ENCODE measurements around the gene SLC47A2. TPM values are rescaled to one million over a fixed set of nuclear protein-coding genes. Genes with fewer than 3 reads are reported as not detected.

The SLC47A2 gene
- total RNA-seq, 1 donor from 2014 or later, result not detected

DNA sequence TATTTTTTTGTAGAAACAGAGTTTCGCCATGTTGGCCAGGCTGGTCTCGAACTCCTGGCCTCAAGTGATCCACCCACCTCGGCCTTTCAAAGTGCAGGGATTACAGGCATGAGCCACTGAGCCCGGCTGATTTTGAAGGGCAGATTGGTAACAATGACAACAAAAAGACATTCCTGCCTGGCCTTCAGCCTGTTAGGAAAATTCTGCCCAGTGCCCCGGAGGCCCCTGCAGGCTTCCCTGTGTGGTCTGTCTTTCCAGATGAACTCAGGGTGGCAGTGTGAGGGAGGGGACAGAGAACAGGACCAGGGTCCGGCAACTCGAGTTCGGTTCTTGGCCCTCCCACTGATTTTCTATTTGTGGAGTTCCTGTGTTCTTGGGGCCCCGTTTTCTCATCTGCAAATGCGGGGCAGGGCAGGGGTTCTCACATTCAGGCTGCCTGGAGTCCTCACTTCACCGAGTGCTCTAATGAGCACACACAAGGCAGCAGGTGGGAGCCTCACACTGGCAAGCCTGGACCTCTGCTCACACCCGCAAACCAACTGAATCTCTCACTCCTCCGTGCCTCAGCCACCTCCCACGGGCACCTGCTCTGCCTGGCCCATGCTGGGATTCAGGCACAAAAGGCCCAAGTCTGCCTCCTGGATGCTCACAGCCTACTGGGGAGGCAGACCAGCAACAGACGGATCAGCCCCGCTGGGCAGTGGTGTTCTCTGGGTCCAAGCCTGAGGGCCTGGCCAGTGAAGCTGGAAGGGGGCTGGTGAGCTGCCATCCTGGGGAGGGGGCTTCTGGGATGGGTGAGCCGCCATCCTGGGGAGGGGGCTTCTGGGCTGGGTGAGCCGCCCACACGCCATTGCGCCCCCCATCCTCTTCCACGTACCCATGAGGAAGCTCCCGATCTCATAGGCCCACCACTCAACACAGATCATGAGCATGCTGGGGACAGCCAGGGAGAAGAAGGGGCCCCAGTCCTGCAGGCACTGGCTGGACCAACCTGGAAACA lies 10.3 kb downstream of the SLC47A2 start:
- no peaks in the 10 kb centered on the region for H3K9me3 ChIP-seq
- intact Hi-C loops (cut with DNase I), result loop anchor here (2.0 kb wide), 1 partner anchor 57 kb away; no protein-coding TSS in a partner anchor
- H3K36me3 ChIP-seq, result no peaks in the 10 kb centered on the region
- no peak overlapping the region for H3K4me3 ChIP-seq
- DNase-seq (ENCODE audit: low spot score in 2 of 2), result no peak
- peaks cover 7 to 13% of the 10 kb centered on the region in 2 donors for H3K4me1 ChIP-seq
- H3K27me3 ChIP-seq, result no peaks in the 10 kb centered on the region
- TF ChIP-seq, protein P1, sequence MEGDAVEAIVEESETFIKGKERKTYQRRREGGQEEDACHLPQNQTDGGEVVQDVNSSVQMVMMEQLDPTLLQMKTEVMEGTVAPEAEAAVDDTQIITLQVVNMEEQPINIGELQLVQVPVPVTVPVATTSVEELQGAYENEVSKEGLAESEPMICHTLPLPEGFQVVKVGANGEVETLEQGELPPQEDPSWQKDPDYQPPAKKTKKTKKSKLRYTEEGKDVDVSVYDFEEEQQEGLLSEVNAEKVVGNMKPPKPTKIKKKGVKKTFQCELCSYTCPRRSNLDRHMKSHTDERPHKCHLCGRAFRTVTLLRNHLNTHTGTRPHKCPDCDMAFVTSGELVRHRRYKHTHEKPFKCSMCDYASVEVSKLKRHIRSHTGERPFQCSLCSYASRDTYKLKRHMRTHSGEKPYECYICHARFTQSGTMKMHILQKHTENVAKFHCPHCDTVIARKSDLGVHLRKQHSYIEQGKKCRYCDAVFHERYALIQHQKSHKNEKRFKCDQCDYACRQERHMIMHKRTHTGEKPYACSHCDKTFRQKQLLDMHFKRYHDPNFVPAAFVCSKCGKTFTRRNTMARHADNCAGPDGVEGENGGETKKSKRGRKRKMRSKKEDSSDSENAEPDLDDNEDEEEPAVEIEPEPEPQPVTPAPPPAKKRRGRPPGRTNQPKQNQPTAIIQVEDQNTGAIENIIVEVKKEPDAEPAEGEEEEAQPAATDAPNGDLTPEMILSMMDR (IDR thresholded peaks at IDR 0.05), result no peak
- no peak overlapping the region for H3K27ac ChIP-seq

DNA sequence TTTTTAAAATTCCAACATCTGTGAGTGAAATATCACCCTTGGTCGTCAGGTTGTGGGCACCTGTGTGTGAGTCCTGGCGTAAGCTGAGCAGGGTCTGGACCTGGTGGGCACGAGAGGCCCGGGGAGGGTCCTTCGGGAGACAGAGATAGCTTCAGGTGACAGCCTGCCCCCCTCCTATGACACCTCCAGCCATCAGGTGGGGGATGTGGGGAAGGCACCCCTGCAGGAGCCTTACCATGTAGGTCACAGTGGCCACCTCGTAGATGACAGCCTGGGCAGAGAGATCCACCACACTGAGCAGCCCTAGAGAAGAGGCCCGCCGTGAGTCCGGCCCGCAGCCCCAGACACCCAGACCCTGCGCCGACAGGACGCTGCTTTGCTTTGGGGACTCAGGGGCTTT lies 11.2 kb downstream of the SLC47A2 start:
- Histone ChIP-seq H3K36me3 (no peaks in the 10 kb centered on the region), H3K27ac (no peak overlapping the region), H3K4me1 (peaks cover 7 to 13% of the 10 kb centered on the region in 2 donors), H3K27me3 (no peaks in the 10 kb centered on the region), H3K9me3 (no peaks in the 10 kb centered on the region), H3K4me3 (no peak overlapping the region)
- intact Hi-C loops (cut with DNase I), result loop anchor here (2.0 kb wide), 1 partner anchor 58 kb away; no protein-coding TSS in a partner anchor
- TF ChIP-seq, protein P1 (IDR thresholded peaks at IDR 0.05), result no peak
- no peak for DNase-seq (ENCODE audit: low spot score in 2 of 2)

DNA sequence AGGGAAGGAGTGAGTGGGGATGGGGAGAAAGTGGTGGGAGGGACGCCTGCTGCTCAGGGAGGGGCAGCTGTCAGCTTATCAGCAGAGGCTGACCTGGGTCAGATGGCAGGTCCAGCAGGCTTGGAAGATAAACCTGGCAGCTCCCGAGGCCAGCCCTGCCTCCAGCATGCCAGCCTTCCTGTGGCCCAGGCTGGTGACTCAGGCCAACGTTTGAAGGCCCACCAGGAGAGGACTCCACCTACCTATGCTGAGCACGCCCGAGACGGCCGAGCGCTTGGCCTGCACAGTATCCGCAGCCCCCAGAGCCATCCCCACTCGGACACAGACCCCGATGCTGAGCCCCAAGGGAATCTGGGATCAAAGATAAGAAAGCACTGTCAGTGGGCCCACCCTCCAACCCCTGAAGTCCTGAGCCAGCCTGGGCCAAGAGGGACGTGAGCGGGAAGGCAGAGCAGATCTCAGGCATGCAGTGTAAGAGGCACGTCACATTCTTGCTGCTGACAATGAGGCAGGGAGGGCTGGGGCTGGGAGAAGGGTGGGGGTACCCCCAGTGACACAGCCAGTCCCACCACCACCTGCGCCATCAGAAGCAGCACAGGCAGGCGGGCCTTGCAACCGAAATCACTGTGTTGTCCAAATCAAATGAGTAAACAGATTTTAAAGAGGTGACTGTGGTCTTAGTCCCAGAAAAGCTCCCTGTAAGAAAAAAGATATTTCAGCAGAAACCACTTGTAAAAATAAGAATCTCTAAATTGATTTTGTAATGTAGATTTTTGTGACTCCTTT lies 12.4 kb downstream of the SLC47A2 start:
- H3K27ac ChIP-seq, result peak overlapping the region; percentile 53 to 72
- no peak overlapping the region for H3K4me3 ChIP-seq
- H3K4me1 ChIP-seq, result peaks cover 7 to 13% of the 10 kb centered on the region in 2 donors
- no peak for DNase-seq (ENCODE audit: low spot score in 2 of 2)
- TF ChIP-seq, protein P1 (IDR thresholded peaks at IDR 0.05), result no peak
- no peaks in the 10 kb centered on the region for H3K9me3 ChIP-seq
- H3K36me3 ChIP-seq, result no peaks in the 10 kb centered on the region
- H3K27me3 ChIP-seq, result no peaks in the 10 kb centered on the region
- intact Hi-C loops (cut with DNase I), result loop anchor here (2.0 kb wide), 1 partner anchor 59 kb away; no protein-coding TSS in a partner anchor

DNA sequence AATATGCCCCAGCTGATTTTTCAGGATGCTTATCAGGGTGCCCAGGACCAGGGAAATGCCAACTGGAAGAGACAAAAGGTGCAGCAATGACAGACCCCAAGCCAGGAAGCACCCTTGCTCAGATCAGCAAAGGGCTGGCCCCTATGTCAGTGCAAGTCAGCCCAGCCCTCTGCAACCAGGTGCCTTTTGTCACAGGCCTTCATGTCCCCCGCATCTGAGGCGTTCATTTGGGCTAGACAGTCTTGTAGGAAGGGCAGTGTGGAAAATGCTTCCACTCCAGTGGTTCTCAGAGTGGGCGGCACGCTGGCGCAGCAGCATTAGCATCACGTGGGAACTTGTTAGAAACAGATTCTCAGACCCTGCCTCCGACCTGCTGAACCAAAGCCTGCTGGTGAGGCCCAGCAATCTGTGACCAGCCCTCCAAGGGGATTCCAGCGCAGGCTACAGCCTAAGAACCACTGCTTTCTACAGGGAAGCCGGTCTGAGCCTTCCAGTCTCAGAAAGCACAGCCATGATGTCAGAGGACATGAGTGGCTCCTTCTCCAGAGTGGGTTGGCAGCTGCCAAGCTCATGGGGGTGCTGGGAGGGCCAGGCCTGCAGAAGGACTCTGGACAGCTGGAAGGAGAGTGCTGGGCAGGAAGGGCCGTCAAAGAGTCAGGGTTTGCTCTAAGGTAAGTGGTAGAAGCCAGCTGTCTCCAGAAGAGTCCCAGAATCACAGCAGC lies 13.1 kb downstream of the SLC47A2 start:
- DNase-seq (ENCODE audit: low spot score in 2 of 2), result no peak
- Histone ChIP-seq H3K9me3 (no peaks in the 10 kb centered on the region), H3K27ac (peak overlapping the region; percentile 53 to 72), H3K4me3 (no peak overlapping the region), H3K4me1 (peaks cover 7 to 13% of the 10 kb centered on the region in 2 donors), H3K27me3 (no peaks in the 10 kb centered on the region), H3K36me3 (no peaks in the 10 kb centered on the region)
- TF ChIP-seq, protein P1 (IDR thresholded peaks at IDR 0.05), result no peak
- intact Hi-C loops (cut with DNase I), result no loop called here

DNA sequence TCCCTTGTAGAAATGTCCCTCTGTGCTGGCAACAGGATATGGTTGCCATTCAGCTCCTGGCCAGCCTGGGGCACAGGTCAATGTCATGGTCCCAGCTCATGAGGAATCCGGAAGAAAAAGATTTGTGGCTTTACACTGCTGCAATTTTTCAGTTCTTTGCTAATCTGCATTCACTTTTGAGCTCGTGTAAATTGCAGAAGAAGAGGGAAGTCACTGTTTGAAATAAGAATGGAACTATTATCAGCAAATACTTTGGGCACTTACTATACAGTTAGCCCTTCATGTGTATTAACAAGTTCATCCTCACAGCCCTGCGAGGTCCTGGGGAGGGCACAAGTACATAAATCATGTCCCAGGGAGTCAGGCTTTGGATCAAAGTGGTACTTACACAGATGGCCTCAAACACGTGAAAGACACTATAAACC lies 14.2 kb downstream of the SLC47A2 start:
- H3K4me3 ChIP-seq, result no peak overlapping the region
- H3K36me3 ChIP-seq, result no peaks in the 10 kb centered on the region
- H3K27me3 ChIP-seq, result no peaks in the 10 kb centered on the region
- no peak for DNase-seq (ENCODE audit: low spot score in 2 of 2)
- H3K4me1 ChIP-seq, result peaks cover 7 to 13% of the 10 kb centered on the region in 2 donors
- TF ChIP-seq, protein P1 (IDR thresholded peaks at IDR 0.05), result no peak
- intact Hi-C loops (cut with DNase I), result no loop called here
- H3K9me3 ChIP-seq, result no peaks in the 10 kb centered on the region
- H3K27ac ChIP-seq, result no peak overlapping the region
